HepG2 (cell line): ENCODE measurements around the gene RANBP2. TPM values are rescaled to one million over a fixed set of nuclear protein-coding genes. Genes with fewer than 3 reads are reported as not detected.

Experiments used
- ATM ChIP-seq: fragments of 450-650 bp; IDR thresholded peaks from 2 replicates; pipeline ENCODE4 v1.7.1; 2017; ENCODE audit warnings: mild to moderate bottlenecking, borderline replicate concordance
- BCL3 ChIP-seq: sonication (generic); formaldehyde crosslinking; IDR thresholded peaks from 2 replicates; pipeline ENCODE4 v1.5.1; 2020; ENCODE audit warnings: mild to moderate bottlenecking, missing genetic modification reagents, moderate library complexity
- BCL6 ChIP-seq: IDR thresholded peaks from 2 replicates; pipeline ENCODE4 v1.6.1; 2016; ENCODE audit warnings: missing genetic modification reagents, missing compliant biosample characterization
- CCDC6 ChIP-seq: sonication (generic); formaldehyde crosslinking; IDR thresholded peaks from 2 replicates; pipeline ENCODE4 v1.8.1; 2022; ENCODE audit warnings: mild to moderate bottlenecking, missing genetic modification reagents, moderate library complexity
- DPF2 ChIP-seq: sonication (generic); formaldehyde crosslinking; IDR thresholded peaks from 2 replicates; pipeline ENCODE4 v1.4.0; 2020; ENCODE audit warnings: mild to moderate bottlenecking, low read depth, missing genetic modification reagents, borderline replicate concordance
- E2F1 ChIP-seq: sonication (generic); formaldehyde crosslinking; IDR thresholded peaks from 2 replicates; pipeline ENCODE4 v1.5.0; 2020; ENCODE audit warnings: missing genetic modification reagents
- GATA4 ChIP-seq: sonication (generic); IDR thresholded peaks from 2 replicates; pipeline ENCODE4 v1.6.1; 2016; ENCODE audit warnings: antibody characterized with exemption, low read depth, borderline replicate concordance
- HES4 ChIP-seq: sonication (generic); formaldehyde crosslinking; IDR thresholded peaks from 2 replicates; pipeline ENCODE4 v1.9.0; 2021; ENCODE audit warnings: mild to moderate bottlenecking, missing genetic modification reagents, borderline replicate concordance
- KLF15 ChIP-seq: sonication (generic); formaldehyde crosslinking; IDR thresholded peaks from 2 replicates; pipeline ENCODE4 v1.8.1; 2023; ENCODE audit warnings: borderline replicate concordance, mild to moderate bottlenecking, inconsistent platforms, missing genetic modification reagents, mixed read lengths
- ONECUT2 ChIP-seq: sonication (generic); formaldehyde crosslinking; IDR thresholded peaks from 2 replicates; pipeline ENCODE4 v1.4.0; 2020; ENCODE audit warnings: missing genetic modification reagents
- RXRA ChIP-seq: sonication (generic); formaldehyde crosslinking; IDR thresholded peaks from 2 replicates; pipeline ENCODE4 v1.5.1; 2020; ENCODE audit warnings: missing genetic modification reagents
- U2AF2 ChIP-seq: fragments of 200-400 bp; formaldehyde crosslinking; IDR thresholded peaks from 2 replicates; pipeline ENCODE4 v1.6.1; 2017; ENCODE audit warnings: low read depth, mild to moderate bottlenecking, low read length
- YY1 ChIP-seq: IDR thresholded peaks from 2 replicates; pipeline ENCODE4 v1.6.1; 2011; ENCODE audit warnings: low read length, low read depth, moderate library complexity, mild to moderate bottlenecking; ENCODE audit not compliant: insufficient read depth, insufficient replicate concordance
- ZBTB1 ChIP-seq: sonication (generic); formaldehyde crosslinking; IDR thresholded peaks from 2 replicates; pipeline ENCODE4 v1.4.0; 2020; ENCODE audit warnings: missing genetic modification reagents, borderline replicate concordance
- ZBTB43 ChIP-seq: sonication (generic); formaldehyde crosslinking; conservative IDR thresholded peaks from 2 replicates; pipeline ENCODE4 v1.4.0; 2020; ENCODE audit warnings: missing genetic modification reagents
- ZMAT3 ChIP-seq: sonication (generic); formaldehyde crosslinking; conservative IDR thresholded peaks from 2 replicates; pipeline ENCODE4 v1.7.0; 2021; ENCODE audit warnings: missing genetic modification reagents
- ZMYM3 ChIP-seq: sonication (generic); formaldehyde crosslinking; IDR thresholded peaks from 2 replicates; pipeline ENCODE4 v1.5.1; 2020; ENCODE audit warnings: mild to moderate bottlenecking, missing genetic modification reagents
- ZNF235 ChIP-seq: sonication (generic); formaldehyde crosslinking; IDR thresholded peaks from 2 replicates; pipeline ENCODE4 v1.8.1; 2023; ENCODE audit warnings: mild to moderate bottlenecking, missing genetic modification reagents, borderline replicate concordance
- ZNF33B ChIP-seq: sonication (generic); formaldehyde crosslinking; IDR thresholded peaks from 2 replicates; pipeline ENCODE4 v1.5.1; 2020; ENCODE audit warnings: mild to moderate bottlenecking, missing genetic modification reagents
- ZNF616 ChIP-seq: sonication (generic); formaldehyde crosslinking; IDR thresholded peaks from 2 replicates; pipeline ENCODE4 v1.5.0; 2020; ENCODE audit warnings: low read depth, mild to moderate bottlenecking, missing genetic modification reagents
- ZNF75D ChIP-seq: sonication (generic); formaldehyde crosslinking; IDR thresholded peaks from 2 replicates; pipeline ENCODE4 v1.8.1; 2023; ENCODE audit warnings: missing genetic modification reagents, mild to moderate bottlenecking, borderline replicate concordance
- ZNF773 ChIP-seq: sonication (generic); formaldehyde crosslinking; IDR thresholded peaks from 2 replicates; pipeline ENCODE4 v1.4.0; 2020; ENCODE audit warnings: missing genetic modification reagents, borderline replicate concordance
- ZSCAN21 ChIP-seq: sonication (generic); formaldehyde crosslinking; IDR thresholded peaks from 2 replicates; pipeline ENCODE4 v1.8.0; 2022; ENCODE audit warnings: mild to moderate bottlenecking, missing genetic modification reagents, moderate library complexity, borderline replicate concordance
- ZUFSP ChIP-seq: sonication (generic); formaldehyde crosslinking; IDR thresholded peaks from 2 replicates; pipeline ENCODE4 v1.9.0; 2021; ENCODE audit warnings: missing genetic modification reagents, mild to moderate bottlenecking, borderline replicate concordance
- polyA plus RNA-seq, 8 experiments: library from polyadenylated mRNA; depleted of rRNA in 3 of 8; stranded (reverse) in 7 of 8; unstranded in 1 of 8; fragments of >200 nt; fragmentation: Illumina TruSeq in 4 of 8; extraction: Trizol in 4 of 8; gene quantifications; 2 replicates each; pipeline versions ENCODE4 v1.2.1 to v1.2.3, GENCODE V29; 2011 to 2016; ENCODE audit warnings: low read depth in 4 of 8, missing spikeins in 1 of 8, mixed read lengths in 1 of 8; ENCODE audit not compliant: insufficient read depth in 1 of 8
- total RNA-seq, 5 experiments: library from RNA; depleted of rRNA; stranded (reverse); fragments of >200 nt; fragmentation: Illumina TruSeq; extraction: Trizol; gene quantifications; 2 replicates each; pipeline ENCODE4 v1.2.3, GENCODE V29; 2016; ENCODE audit warnings: low read depth in 1 of 5

The RANBP2 gene
- total and polyA plus RNA-seq, 2 of the 13 experiments (the other 11 are each of a cell fraction or from before 2014, with no cell fraction given) = 12.2 to 87.0 TPM

GRCh38 chr2:108719149-108720044, at the start of gene RANBP2 (continued):
- peak; percentile 29; the same call in 1 of the 2 replicates for TF ChIP-seq ONECUT2 (CRISPR knock-in tag)
- peak; percentile 99 for TF ChIP-seq ZSCAN21
- peak; percentile 65; the same call in 1 of the 2 replicates for TF ChIP-seq DPF2 (CRISPR knock-in tag)
- peak; percentile 96 for TF ChIP-seq ZNF616 (CRISPR knock-in tag)
- TF ChIP-seq ZMAT3 (CRISPR knock-in tag) = peak; percentile 97
- TF ChIP-seq ZNF235 (CRISPR knock-in tag) = peak; percentile 95
- TF ChIP-seq BCL6 (CRISPR knock-in tag) = peak; percentile 81
- peak; percentile 60 for TF ChIP-seq ZBTB43 (CRISPR knock-in tag)
- TF ChIP-seq BCL3 = peak; percentile 97
- peak; percentile 94 for TF ChIP-seq CCDC6 (CRISPR knock-in tag)
- 0 out of 2 replicates have a peak, but pooled peaks have one; percentile 69 for TF ChIP-seq ZBTB1
- peak; percentile 61; the same call in 1 of the 2 replicates for TF ChIP-seq GATA4
- TF ChIP-seq ZNF33B (CRISPR knock-in tag) = peak; percentile 99
- peak; percentile 96 for TF ChIP-seq ZNF773 (CRISPR knock-in tag)
- no peak for TF ChIP-seq ATM
- peak; percentile 64 for TF ChIP-seq YY1
- TF ChIP-seq ZMYM3 (CRISPR knock-in tag) = peak; percentile 84; the same call in 1 of the 2 replicates
- TF ChIP-seq E2F1 (CRISPR knock-in tag) = peak; percentile 88
- peak; percentile 91 for TF ChIP-seq RXRA (CRISPR knock-in tag)
- TF ChIP-seq ZUFSP = no peak
- peak; percentile 97 for TF ChIP-seq KLF15 (CRISPR knock-in tag)
- TF ChIP-seq U2AF2 = 0 out of 2 replicates have a peak, but pooled peaks have one; percentile 48
- peak; percentile 98 for TF ChIP-seq HES4
- TF ChIP-seq ZNF75D = no peak; the same call in 1 of the 2 replicates
